Measurements from ENCODE around the gene CD83. TPM values are rescaled to one million over a fixed set of nuclear protein-coding genes. Genes with fewer than 3 reads are reported as not detected.

The CD83 gene
- total and polyA plus RNA-seq, 9 of the 15 experiments (the other 6 are each of a cell fraction or from before 2014, with no cell fraction given): 2.5 to 4.1 (median 3.4) TPM

GRCh38 chr6:14132244-14132920 lies 14.8 kb downstream of the CD83 start:
- BruUV-seq (replicated peaks): no TSS peak
- Histone ChIP-seq H3K27me3 (ENCODE audit: control insufficient read depth in 2 of 2, insufficient read depth in 2 of 2, low read length in 2 of 2) (no peaks in the 10 kb centered on the region), H3K36me3 (ENCODE audit: control insufficient read depth, insufficient read depth, low read length) (no peaks in the 10 kb centered on the region), H4K20me1 (replicated peaks; ENCODE audit: control insufficient read depth, insufficient read depth, low read length) (no peaks in the 10 kb centered on the region), H3K4me3 (no peak overlapping the region), H3K9me3 (replicated peaks; ENCODE audit: control insufficient read depth, insufficient read depth, low read depth, low read length) (0 out of 2 replicates have a peak, but pooled peaks cover 2% of the 10 kb centered on the region), H3K4me2 (ENCODE audit: insufficient read depth, low read length) (no peak overlapping the region), H3K9ac (ENCODE audit: insufficient read depth in 1 of 2, low read depth in 2 of 2, low read length in 2 of 2) (no peak overlapping the region), H3K4me1 (replicated peaks in 1 of 2; ENCODE audit: control insufficient read depth in 2 of 2, insufficient read depth in 2 of 2, low read length in 2 of 2) (peaks cover 4 to 24% of the 10 kb centered on the region in 2 experiments; a peak in 4 of 5 replicates), H3K27ac (ENCODE audit: extremely low read depth, low read depth, low read length) (no peak overlapping the region), H3K9me1 (ENCODE audit: control insufficient read depth, insufficient read depth, low read length) (no peaks in the 10 kb centered on the region), H3K79me2 (ENCODE audit: control insufficient read depth, insufficient read depth, low read length) (no peaks in the 10 kb centered on the region), H2AFZ (ENCODE audit: low read depth, low read length) (no peak overlapping the region)
- in situ Hi-C loops (cut with MboI): no loop called here
- POLR2A ChIA-PET: interaction anchor here (1.0 kb wide), 1 partner anchor 22 kb away, joined by 3 read pairs; no protein-coding TSS in a partner anchor
- WGBS (ENCODE audit: insufficient coverage, low coverage, missing lambda C conversion rate): 38% methylated on average over 10 of the region's 10 CpGs
- TF ChIP-seq MAZ (CRISPR knock-in tag; conservative IDR thresholded peaks at IDR 0.05 in 1 of 2, IDR thresholded peaks at IDR 0.05 in 1 of 2) (no peak), ZNF668 (CRISPR knock-in tag; IDR thresholded peaks at IDR 0.05) (no peak), TBP (optimal IDR thresholded peaks at IDR 0.05; ENCODE audit: low read depth, low read length) (no peak), ESRRA (IDR thresholded peaks at IDR 0.05; ENCODE audit: borderline replicate concordance, low read depth) (peak; percentile 46; the same call in 1 of the 2 replicates), ZKSCAN1 (IDR thresholded peaks at IDR 0.05; ENCODE audit: low read depth, low read length) (peak; percentile 72), MAFG (tag; conservative IDR thresholded peaks at IDR 0.05) (no peak), ZNF239 (CRISPR knock-in tag; IDR thresholded peaks at IDR 0.05) (no peak), E2F5 (CRISPR knock-in tag; IDR thresholded peaks at IDR 0.05) (0 out of 2 replicates have a peak, but pooled peaks have one; percentile 27), HDAC2 (IDR thresholded peaks at IDR 0.05) (no peak), FOS (IDR thresholded peaks at IDR 0.05; ENCODE audit: extremely low read depth, insufficient read length) (no peak), DPF2 (IDR thresholded peaks at IDR 0.05) (no peak)
- no peak for ATAC-seq
- intact Hi-C loops (cut with micrococcal nuclease): no loop called here
- CTCF ChIA-PET (ENCODE audit: low intra/inter-chr PET ratio): no interaction called here
- no peak for DNase-seq (ENCODE audit: extremely low read depth in 1 of 4, low spot score in 3 of 4)
- no peak for FAIRE-seq

Measured in K562 (cell line).